NCI-H82 (cell line): ENCODE measurements around the gene ROR1.

ENCODE experiments used
- DNase-seq: peaks from one replicate; lab custom pipeline; 2025; lab: John Stamatoyannopoulos, UW

The ROR1 gene

GRCh38 chr1:64147045-64147724 is 373.4 kb downstream of the ROR1 start:
- DNase-seq = no peak

GRCh38 chr1:64147759-64148158 is 373.9 kb downstream of the ROR1 start:
- no peak for DNase-seq

GRCh38 chr1:64150266-64150665 is 376.4 kb downstream of the ROR1 start:
- no peak for DNase-seq

- no peak for DNase-seq
These were observed 377.0 kb downstream of the ROR1 start for GRCh38 chr1:64150729-64151230.

- no peak for DNase-seq
These were observed 381.5 kb downstream of the ROR1 start for GRCh38 chr1:64155278-64155677.

GRCh38 chr1:64161357-64161941 is 387.6 kb downstream of the ROR1 start:
- DNase-seq = no peak

- DNase-seq = peak; percentile 72
These were observed 388.3 kb downstream of the ROR1 start for GRCh38 chr1:64162151-64162550.

- DNase-seq = no peak
These were observed 389.0 kb downstream of the ROR1 start for GRCh38 chr1:64162804-64163203.

GRCh38 chr1:64163431-64163830 is 389.6 kb downstream of the ROR1 start:
- no peak for DNase-seq

- DNase-seq = peak; percentile 20
These were observed 390.2 kb downstream of the ROR1 start for GRCh38 chr1:64163970-64164369.

- DNase-seq = no peak
These were observed 392.8 kb downstream of the ROR1 start for GRCh38 chr1:64166629-64167028.

GRCh38 chr1:64167176-64167575 is 393.4 kb downstream of the ROR1 start:
- DNase-seq = no peak

- no peak for DNase-seq
These were observed 397.4 kb downstream of the ROR1 start for GRCh38 chr1:64171246-64171645.

GRCh38 chr1:64171797-64172281 is 398.0 kb downstream of the ROR1 start:
- no peak for DNase-seq

GRCh38 chr1:64172458-64172983 is 398.7 kb downstream of the ROR1 start:
- DNase-seq = no peak

GRCh38 chr1:64173336-64173940 is 399.6 kb downstream of the ROR1 start:
- no peak for DNase-seq

- DNase-seq = no peak
These were observed 401.8 kb downstream of the ROR1 start for GRCh38 chr1:64175639-64176038.

- no peak for DNase-seq
These were observed 402.8 kb downstream of the ROR1 start for GRCh38 chr1:64176659-64177058.

GRCh38 chr1:64179588-64179987 is 405.8 kb downstream of the ROR1 start:
- no peak for DNase-seq

- DNase-seq = no peak
These were observed 408.4 kb downstream of the ROR1 start for GRCh38 chr1:64182207-64182606.

- DNase-seq = peak; percentile 20
These were observed 409.7 kb downstream of the ROR1 start for GRCh38 chr1:64183395-64184002.

- no peak for DNase-seq
These were observed 410.2 kb downstream of the ROR1 start for GRCh38 chr1:64184003-64184440.
